Right lobe of liver (tissue), 4 donors: ENCODE results near the gene CCDC88A.

Source experiments
- CTCF ChIP-seq, 4 donors: fragments of 200-600 bp in 3 of 4; fragments of 450-650 bp in 1 of 4; IDR thresholded peaks; one replicate each; pipeline versions ENCODE4 v1.5.1 to v1.8.0; 2016 to 2022; ENCODE audit warnings: antibody characterized with exemption in 4 of 4, mild to moderate bottlenecking in 2 of 4
- POLR2A ChIP-seq: fragments of 450-650 bp; IDR thresholded peaks from one replicate; pipeline ENCODE4 v1.6.1; 2017; ENCODE audit warnings: antibody characterized with exemption, mild to moderate bottlenecking
- donor health status: DM: no; HTN: no; CAD: no.
- donor health status: DM: no; HTN: no; CAD: no.
- donor health status: DM: no; HTN: yes; CAD: no.

- TF ChIP-seq CTCF (IDR thresholded peaks at IDR 0.05) = no peak
- no peak for TF ChIP-seq POLR2A
Observed at GRCh38 chr2:55452879-55453278, 33.2 kb upstream of the CCDC88A start.
